Mucosa of descending colon (tissue), 3 donors: ENCODE data around the gene TENM4. TPM values are rescaled to one million over a fixed set of nuclear protein-coding genes. Genes with fewer than 3 reads are reported as not detected.

Experiments used
- ATAC-seq: fragments of 200-7000 bp; cut with Tn5 transposase; one replicate; pipeline ENCODE4 v1.9.1; 2020; ENCODE audit warnings: mild to moderate bottlenecking, moderate library complexity
- DNase-seq, 3 donors: peaks; one replicate each; pipeline ENCODE4 v3.0.0-alpha.2; 2020
- H3K36me3 ChIP-seq: fragments of 200-600 bp; one replicate; pipeline ENCODE4 v1.8.0; 2021; ENCODE audit warnings: low read depth, mild to moderate bottlenecking
- H3K4me1 ChIP-seq: fragments of 200-600 bp; one replicate; pipeline ENCODE4 v1.8.0; 2021; ENCODE audit warnings: low read depth, mild to moderate bottlenecking
- H3K4me3 ChIP-seq: fragments of 200-600 bp; one replicate; pipeline ENCODE4 v1.8.0; 2021; ENCODE audit warnings: mild to moderate bottlenecking
- H3K9me3 ChIP-seq: fragments of 200-600 bp; one replicate; pipeline ENCODE4 v1.8.0; 2021; ENCODE audit warnings: mild to moderate bottlenecking
- intact Hi-C, 2 donors: fragments of 100-400 bp; cut with DNase I in 1 of 2; cut with micrococcal nuclease in 1 of 2; formaldehyde crosslinking; loops; one replicate each; pipeline versions ENCODE4 v1.11.0 to v1.11.1; 2022; cut with DNase I, micrococcal nuclease
- total RNA-seq, 3 donors: library from RNA; stranded (reverse); fragmentation: NEBNext Ultra II Directional in 2 of 3; extraction: Animal tissue kit (Norgen Biotek cat#: 25700) in 2 of 3; gene quantifications; one replicate each; pipeline versions ENCODE4 v1.2.1 to v1.2.4, GENCODE V29; 2021 to 2023
- TF ChIP-seq, protein P1 (sequence below): fragments of 200-600 bp; IDR thresholded peaks from one replicate; pipeline ENCODE4 v1.8.0; 2022; ENCODE audit warnings: antibody characterized with exemption, mild to moderate bottlenecking
- donor health status: DM: no; HTN: no; CAD: no; lungs with moderate emphysema.
- donor health status: DM: no; HTN: no; CAD: no.
- donor health status: DM: no; HTN: yes; CAD: no.

TENM4 gene
- total RNA-seq, 3 donors from 2014 or later = 0.70 to 1.6 (median 1.2) TPM

DNA sequence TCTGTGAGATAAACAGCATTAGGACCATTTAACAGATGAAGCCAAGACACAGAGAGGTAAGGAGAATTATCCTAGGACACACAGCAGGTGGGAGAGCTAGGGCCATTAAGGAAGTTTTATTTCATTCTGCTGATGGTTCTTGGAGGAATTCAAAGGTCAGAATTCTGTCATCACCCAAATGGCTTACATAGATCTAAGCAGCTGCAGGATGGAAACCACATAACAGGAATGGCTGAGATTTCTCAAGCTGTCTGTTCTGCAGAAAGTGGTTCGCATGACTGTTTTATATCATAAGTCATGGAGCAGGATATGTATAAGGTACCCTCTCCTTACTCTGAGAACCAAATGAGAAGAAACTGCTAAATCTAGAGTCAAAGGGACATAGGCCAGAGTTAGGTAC, 702.9 kb downstream of the TENM4 start:
- H3K4me1 ChIP-seq = peaks cover 22% of the 10 kb centered on the region
- H3K36me3 ChIP-seq = no peaks in the 10 kb centered on the region
- no peaks in the 10 kb centered on the region for H3K9me3 ChIP-seq
- H3K4me3 ChIP-seq = no peak overlapping the region
- no peak for DNase-seq
- intact Hi-C loops = no loop called here
- no peak for ATAC-seq
- TF ChIP-seq, protein P1, sequence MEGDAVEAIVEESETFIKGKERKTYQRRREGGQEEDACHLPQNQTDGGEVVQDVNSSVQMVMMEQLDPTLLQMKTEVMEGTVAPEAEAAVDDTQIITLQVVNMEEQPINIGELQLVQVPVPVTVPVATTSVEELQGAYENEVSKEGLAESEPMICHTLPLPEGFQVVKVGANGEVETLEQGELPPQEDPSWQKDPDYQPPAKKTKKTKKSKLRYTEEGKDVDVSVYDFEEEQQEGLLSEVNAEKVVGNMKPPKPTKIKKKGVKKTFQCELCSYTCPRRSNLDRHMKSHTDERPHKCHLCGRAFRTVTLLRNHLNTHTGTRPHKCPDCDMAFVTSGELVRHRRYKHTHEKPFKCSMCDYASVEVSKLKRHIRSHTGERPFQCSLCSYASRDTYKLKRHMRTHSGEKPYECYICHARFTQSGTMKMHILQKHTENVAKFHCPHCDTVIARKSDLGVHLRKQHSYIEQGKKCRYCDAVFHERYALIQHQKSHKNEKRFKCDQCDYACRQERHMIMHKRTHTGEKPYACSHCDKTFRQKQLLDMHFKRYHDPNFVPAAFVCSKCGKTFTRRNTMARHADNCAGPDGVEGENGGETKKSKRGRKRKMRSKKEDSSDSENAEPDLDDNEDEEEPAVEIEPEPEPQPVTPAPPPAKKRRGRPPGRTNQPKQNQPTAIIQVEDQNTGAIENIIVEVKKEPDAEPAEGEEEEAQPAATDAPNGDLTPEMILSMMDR = no peak

DNA sequence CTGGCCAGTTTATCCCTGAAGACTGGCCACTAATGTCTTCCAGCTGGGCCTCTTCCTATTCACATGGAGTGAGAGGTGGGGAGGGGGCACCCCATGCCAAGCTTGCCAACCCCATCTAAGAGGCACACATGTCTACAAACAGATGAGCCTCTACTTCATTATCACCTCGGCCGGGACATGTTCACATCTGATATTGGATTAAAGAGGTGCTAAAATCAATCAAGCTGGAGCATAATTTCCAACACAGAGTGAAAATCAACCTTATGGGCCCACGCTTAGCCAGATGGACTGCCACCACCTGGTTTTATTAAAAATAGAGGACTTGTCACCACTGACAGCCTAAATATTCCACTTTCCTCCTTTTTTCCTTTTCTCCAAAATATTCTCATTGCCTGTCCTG, 703.5 kb downstream of the TENM4 start:
- Histone ChIP-seq H3K9me3 (no peaks in the 10 kb centered on the region), H3K36me3 (no peaks in the 10 kb centered on the region), H3K4me3 (no peak overlapping the region), H3K4me1 (peaks cover 19% of the 10 kb centered on the region)
- ATAC-seq (no peak), DNase-seq (no peak)
- intact Hi-C loops = no loop called here
- TF ChIP-seq, protein P1 = no peak

DNA sequence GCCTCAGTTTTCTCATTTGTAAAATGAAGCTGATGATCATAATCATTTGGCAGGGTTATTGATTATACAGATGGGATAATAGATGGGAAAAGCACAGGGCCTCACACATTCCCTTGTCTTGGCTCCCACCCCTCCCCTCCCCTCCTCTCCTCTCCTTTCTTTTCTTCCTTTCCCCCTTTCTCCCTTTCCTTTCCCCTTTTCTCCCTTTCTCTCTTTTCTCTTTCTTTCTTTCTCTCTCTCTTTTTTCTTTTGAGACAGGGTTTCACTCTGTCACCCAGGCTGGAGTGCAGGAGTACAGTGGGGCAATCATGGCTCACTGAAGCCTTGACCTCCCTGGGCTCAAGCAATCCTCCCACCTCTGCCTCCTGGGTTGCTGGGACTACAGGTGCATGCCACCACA, 705.1 kb downstream of the TENM4 start:
- intact Hi-C loops = no loop called here
- DNase-seq (no peak), ATAC-seq (no peak)
- H3K4me3 ChIP-seq = no peak overlapping the region
- H3K9me3 ChIP-seq = no peaks in the 10 kb centered on the region
- TF ChIP-seq, protein P1 = no peak
- no peaks in the 10 kb centered on the region for H3K36me3 ChIP-seq
- peaks cover 8% of the 10 kb centered on the region for H3K4me1 ChIP-seq

- ATAC-seq = no peak
- Histone ChIP-seq H3K36me3 (no peaks in the 10 kb centered on the region), H3K4me1 (no peaks in the 10 kb centered on the region), H3K4me3 (no peak overlapping the region), H3K9me3 (no peaks in the 10 kb centered on the region)
- no peak for DNase-seq
- intact Hi-C loops = no loop called here
- TF ChIP-seq, protein P1 = no peak
Measured at GRCh38 chr11:78733031-78733430, 707.8 kb downstream of the TENM4 start.

DNA sequence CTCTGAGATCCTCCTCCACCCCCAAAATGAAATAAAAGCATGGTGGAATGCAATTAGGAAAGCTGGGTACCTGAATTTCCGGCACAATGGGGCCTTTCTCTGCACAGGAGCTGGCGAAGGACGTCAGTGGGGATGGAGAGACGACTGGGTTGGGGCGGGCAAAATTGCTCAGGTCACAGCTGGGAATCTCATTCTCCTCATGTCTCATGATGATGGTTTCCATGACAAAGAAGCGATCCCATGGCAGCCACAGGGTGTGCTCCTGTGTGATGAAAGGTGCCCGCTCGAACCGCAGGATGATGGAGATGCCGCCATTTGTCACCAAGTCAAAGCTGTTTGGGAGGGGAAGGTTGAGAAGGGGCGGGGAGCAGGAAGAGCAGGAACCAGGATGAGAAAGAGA, 708.6 kb downstream of the TENM4 start:
- intact Hi-C loops = no loop called here
- no peak for ATAC-seq
- Histone ChIP-seq H3K9me3 (no peaks in the 10 kb centered on the region), H3K36me3 (no peaks in the 10 kb centered on the region), H3K4me3 (no peak overlapping the region), H3K4me1 (no peaks in the 10 kb centered on the region)
- no peak for DNase-seq
- TF ChIP-seq, protein P1 = no peak

- H3K36me3 ChIP-seq = no peaks in the 10 kb centered on the region
- H3K9me3 ChIP-seq = no peaks in the 10 kb centered on the region
- TF ChIP-seq, protein P1 = no peak
- intact Hi-C loops = no loop called here
- peak; percentile 43 for ATAC-seq
- peak in 1 of 3 donors; percentile 10 for DNase-seq
- H3K4me3 ChIP-seq = no peak overlapping the region
- H3K4me1 ChIP-seq = no peaks in the 10 kb centered on the region
Measured at GRCh38 chr11:78731027-78731426, 709.8 kb downstream of the TENM4 start.
